Mesenteric fat pad (tissue), 1 donor: Measurements from ENCODE around the gene DDAH2. TPM values are rescaled to one million over a fixed set of nuclear protein-coding genes. Genes with fewer than 3 reads are reported as not detected.

Source experiments
- DNase-seq: peaks from one replicate; pipeline ENCODE4 v3.0.0-alpha.2; 2020; ENCODE audit warnings: low spot score
- total RNA-seq: library from RNA; stranded (reverse); fragmentation: NEBNext Ultra II Directional; extraction: Animal tissue kit (Norgen Biotek cat#: 25700); gene quantifications from one replicate; pipeline ENCODE4 v1.2.1, GENCODE V29; 2021
- donor health status: DM: yes; HTN: yes; CAD: no.

DDAH2 gene
- total RNA-seq, 1 donor from 2014 or later: 123 TPM

GRCh38 chr6:31734247-31734820, 5.2 kb upstream of the DDAH2 start:
- no peak for DNase-seq

DNA sequence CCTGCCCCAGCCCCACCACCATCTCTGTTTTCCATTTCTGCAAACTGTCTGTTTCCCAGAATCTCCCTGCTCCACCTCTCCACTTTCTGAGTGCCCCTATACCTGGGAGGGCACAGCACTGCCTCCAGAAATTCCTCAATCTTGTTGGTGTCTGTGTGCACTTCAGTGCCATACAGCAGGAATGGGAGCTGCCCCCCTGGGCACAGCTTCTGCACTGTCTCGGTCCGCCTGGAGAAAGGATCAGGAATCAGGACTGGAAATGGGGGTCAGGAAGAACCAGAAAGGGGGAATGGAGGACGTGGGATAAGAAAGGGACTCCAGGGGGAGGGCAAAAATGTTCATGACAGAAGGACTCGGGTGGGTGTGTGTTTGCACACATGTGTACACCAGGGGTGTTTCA, 4.6 kb upstream of the DDAH2 start:
- DNase-seq: no peak

DNA sequence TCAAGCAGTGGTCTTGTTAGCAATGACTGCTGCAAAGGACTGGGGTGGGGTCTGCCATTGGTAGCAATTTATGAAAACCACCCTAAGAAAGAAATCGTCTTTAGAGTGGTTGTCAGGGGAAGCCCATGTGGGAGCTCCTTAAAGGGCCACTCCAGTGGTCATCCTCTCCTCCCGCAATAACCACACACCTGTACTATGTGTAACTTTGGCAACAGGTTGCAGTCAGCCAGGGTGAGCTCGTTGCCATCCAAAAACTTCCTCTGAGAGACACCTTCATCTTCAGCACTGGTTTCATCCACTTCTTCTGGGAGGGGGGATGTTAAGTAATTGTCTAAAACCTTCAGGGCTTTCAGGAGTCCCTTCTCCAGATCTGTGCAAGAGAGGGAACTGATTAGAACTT, 2.9 kb upstream of the DDAH2 start:
- DNase-seq: no peak

GRCh38 chr6:31730631-31731086, 1.6 kb upstream of the DDAH2 start:
- no peak for DNase-seq

DNA sequence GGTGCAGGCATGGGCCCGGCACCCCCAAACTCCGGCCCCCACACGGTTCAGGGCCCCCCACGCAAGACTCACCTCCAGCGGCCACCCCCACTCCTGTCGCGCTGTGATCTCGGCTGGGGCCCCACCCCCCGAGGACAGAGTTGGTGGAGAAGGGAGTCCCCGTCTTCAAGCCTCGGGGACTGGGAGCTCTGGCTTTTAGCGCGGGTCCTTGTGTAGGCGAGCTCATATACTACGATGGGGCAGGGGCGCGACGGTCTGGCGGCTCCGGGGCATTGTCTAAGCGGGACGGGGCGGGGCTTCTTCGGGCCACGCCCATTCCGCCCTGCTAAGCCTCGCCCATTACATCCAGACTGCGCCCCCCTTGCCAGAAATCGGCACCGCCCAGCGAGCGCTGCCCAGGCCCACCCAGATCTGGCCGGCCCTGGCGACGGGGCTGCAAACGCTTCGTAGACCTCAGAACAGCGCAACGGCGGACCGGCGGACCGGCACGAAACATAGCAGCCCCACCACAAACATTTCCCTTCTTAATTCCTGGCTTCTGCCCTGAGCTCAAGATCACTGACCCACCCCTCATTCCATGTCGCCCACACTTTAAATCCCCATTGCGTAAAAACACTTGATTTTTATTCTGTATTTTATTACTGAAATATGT, 1.0 kb upstream of the DDAH2 start:
- peak; percentile 97 for DNase-seq

GRCh38 chr6:31729515-31729978, 448 bp upstream of the DDAH2 start:
- peak; percentile 93 for DNase-seq

GRCh38 chr6:31727717-31728671, 1.1 kb downstream of the DDAH2 start:
- no peak for DNase-seq

DNA sequence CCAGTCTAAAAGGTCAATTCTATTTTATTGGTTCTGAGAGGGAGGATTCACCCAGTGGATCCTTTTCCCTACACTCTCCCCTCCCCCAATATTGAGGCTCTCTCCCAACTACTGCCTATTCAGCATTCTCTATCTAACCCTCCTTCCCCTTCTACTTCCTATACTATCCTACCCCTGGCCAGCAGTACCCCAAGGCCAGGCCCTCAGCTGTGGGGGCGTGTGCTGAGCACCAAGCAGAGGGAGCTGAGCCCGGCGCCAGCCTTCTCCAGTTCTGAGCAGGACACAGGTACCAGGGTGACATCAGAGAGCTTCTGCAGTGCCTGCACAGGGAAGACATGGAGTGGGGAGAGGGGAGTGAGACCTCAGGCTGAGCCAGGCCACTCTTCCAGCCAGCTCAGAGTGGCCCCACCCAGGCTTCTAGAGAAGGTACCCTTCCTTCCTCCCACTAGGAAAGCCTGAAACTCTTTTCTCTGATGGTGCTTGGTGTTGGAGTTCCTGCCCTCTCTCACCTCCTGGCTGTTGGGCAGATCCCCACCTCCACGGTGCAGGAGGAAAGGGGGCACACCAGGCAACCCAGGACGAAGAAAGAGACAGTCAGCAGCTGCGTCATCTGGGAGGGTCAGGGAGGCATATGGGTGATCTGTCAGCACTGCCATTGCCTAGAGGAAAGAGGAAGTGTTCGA, 1.9 kb downstream of the DDAH2 start:
- DNase-seq: no peak

GRCh38 chr6:31725502-31726350, 3.4 kb downstream of the DDAH2 start:
- no peak for DNase-seq

DNA sequence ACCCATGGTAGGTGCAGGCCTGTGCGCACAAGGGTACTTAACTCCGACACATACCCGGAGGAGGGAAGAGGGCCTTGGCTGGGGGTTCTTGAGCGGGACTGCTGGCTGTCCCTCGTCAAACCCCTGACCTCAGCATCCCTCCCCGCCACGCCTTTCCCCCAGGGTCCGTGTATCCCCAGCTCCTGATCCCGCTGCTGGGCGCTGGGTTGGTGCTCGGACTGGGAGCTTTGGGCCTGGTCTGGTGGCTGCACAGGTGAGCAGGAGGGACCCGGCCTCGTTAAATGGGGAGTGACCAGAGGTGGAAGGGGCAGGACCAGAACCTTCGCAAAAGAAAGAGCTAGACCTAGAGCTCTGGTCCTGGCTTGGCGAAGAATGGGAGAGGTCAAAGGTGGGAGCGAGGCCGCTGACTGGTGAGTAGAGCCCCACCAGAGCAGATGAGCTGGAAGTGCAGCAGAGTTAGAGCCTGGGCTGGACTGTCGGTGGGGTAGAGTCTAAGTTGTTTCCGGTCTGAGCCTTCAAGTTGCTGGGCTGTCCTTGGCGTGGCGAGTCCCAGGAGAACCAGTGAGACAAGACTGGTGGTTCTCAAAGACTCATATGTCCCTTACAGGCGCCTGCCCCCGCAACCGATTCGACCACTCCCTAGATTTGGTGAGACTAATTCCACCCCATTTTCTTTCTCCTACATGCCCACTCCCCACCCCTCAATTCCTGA, 5.0 kb downstream of the DDAH2 start:
- DNase-seq: no peak

DNA sequence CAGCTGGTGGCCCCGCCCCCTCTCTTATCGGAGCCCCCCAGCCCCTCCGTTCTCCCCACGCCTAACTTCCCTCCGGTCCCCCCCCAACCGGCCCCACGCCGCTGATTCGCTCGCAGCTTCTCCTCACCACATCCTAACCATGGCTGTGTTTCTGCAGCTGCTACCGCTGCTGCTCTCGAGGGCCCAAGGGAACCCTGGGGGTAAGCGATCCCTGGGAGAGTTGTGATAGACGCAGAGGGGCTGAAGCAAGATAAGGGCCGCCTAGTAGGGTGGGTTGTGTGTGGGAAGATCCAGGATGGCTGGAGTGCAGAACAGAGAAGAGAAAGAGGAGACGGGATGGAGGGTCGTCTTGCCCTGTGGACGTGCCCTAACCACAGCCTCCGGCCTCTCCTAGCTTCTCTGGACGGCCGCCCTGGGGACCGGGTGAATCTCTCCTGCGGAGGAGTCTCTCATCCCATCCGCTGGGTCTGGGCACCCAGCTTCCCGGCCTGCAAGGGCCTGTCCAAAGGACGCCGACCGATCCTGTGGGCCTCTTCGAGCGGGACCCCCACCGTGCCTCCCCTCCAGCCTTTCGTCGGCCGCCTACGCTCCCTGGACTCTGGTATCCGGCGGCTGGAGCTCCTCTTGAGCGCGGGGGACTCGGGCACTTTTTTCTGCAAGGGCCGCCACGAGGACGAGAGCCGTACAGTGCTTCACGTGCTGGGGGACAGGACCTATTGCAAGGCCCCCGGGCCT, 5.7 kb downstream of the DDAH2 start, which contains the start of gene MPIG6B:
TSS of gene MPIG6B (plus strand) at position 129 of the 735 bp plus-strand sequence. CDS start at position 140, 11 bp downstream.
- no peak for DNase-seq

DNA sequence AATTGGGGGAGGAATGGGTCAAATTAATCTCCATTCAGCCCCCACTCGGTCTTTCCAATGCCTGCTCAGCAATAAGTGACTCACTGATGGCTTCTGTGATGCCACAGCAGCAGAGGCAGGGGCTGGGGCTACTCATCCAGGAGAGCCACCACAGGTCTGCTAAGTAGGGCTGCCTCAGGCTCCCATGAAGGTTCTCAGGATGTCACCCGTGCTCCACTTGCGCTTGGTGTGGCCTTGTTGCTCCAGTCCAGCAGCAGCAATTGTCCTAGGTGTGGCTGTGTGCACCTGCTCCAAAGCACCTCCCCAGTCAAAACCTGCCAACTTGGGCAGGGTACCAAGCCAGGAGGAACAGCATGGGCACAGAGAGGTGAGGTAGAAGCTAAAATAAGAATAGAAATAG, 6.9 kb downstream of the DDAH2 start:
- DNase-seq: no peak

GRCh38 chr6:31721351-31722020, 7.6 kb downstream of the DDAH2 start, which contains the start of gene LY6G6C:
Gene LY6G6C (minus strand): TSS chr6:31721746. CDS start chr6:31721679, 67 bp downstream.
- DNase-seq: no peak

- DNase-seq: no peak
These were observed 8.8 kb downstream of the DDAH2 start for GRCh38 chr6:31720196-31720770.

DNA sequence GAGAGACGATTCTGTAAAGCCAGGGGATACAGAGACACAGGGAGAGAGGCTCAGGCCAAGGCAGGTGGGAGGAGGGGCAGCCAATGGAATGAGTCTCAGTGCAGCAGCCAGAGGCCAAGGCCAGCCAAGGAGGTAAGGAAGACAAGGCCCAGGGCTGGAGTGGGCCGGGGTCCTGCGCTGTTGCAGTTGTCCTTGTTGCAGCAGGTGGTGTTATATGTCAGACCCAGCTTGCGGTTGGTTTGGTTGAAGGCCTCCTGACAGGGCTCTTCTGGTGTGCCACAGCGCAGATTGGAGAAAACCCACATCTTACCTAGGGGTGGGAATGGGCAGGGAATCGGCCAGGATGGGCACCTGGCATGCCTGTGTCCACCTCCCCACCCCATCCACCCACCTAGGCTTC, 10.1 kb downstream of the DDAH2 start:
- DNase-seq: no peak

DNA sequence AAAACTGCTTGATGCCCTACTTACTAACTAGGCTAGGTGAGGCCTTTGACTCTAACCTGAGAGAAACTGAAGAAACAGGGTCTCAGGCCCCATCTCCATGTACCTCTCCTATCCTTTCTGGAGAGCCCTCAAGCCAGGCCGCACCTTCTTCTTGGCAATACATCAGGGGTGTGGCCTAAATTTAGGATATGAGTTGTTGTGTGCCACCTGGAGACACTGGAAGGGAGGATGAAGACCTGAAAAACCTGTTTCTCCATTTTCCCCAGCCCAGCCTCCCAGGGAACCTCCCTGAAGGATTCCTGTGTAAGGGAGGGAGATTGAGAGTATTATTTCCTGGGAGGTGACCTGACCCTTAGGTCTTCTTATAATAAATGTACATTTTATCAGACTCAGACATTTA, 10.8 kb downstream of the DDAH2 start:
- no peak for DNase-seq

DNA sequence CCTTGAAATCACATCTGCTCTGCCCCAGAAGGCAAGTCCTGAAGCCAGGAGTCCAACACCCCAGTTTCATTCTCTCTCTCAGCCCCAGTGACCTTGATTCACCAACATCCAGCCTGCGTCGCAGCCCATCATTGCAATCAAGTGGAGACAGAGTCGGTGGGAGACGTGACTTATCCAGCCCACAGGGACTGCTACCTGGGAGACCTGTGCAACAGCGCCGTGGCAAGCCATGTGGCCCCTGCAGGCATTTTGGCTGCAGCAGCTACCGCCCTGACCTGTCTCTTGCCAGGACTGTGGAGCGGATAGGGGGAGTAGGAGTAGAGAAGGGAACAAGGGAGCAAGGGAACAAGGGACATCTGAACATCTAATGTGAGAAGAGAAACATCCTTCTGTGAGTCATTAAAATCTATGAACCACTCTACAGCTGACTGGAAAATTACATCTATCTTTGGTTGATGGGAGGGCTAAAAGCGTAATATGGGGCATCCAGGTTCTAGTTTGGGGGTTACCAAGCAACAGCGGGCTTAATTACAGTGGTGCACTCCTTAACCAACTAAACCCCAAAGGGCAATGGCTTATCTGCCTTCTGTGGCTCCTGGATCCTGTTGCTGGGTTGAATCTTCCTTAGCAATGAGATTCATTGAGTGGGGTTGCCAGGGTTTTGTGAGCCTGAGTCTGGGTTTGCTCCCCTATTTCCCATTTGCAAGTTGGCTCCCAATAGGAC, 11.4 kb downstream of the DDAH2 start:
- DNase-seq: no peak
